Sigmoid colon (tissue), 4 donors: ENCODE measurements around the gene SUMO2.

Experiments used
- POLR2A ChIP-seq, 2 donors: fragments of 450-650 bp; IDR thresholded peaks; one replicate each; pipeline ENCODE4 v1.6.1; 2016; ENCODE audit warnings: antibody characterized with exemption in 2 of 2, mild to moderate bottlenecking in 2 of 2, moderate library complexity in 2 of 2
- POLR2AphosphoS5 ChIP-seq, 4 donors: sonication (generic); formaldehyde crosslinking; IDR thresholded peaks; one replicate each; pipeline ENCODE4 v1.6.1; 2017; ENCODE audit warnings: antibody characterized with exemption in 4 of 4
- TF ChIP-seq, protein P1 (sequence below), 4 experiments: fragments of 450-650 bp in 3 of 4; fragments of 200-600 bp in 1 of 4; IDR thresholded peaks; one replicate each; pipeline ENCODE4 v1.5.1; 2016 to 2019; ENCODE audit warnings: antibody characterized with exemption in 4 of 4, mild to moderate bottlenecking in 3 of 4, moderate library complexity in 2 of 4

DNA sequence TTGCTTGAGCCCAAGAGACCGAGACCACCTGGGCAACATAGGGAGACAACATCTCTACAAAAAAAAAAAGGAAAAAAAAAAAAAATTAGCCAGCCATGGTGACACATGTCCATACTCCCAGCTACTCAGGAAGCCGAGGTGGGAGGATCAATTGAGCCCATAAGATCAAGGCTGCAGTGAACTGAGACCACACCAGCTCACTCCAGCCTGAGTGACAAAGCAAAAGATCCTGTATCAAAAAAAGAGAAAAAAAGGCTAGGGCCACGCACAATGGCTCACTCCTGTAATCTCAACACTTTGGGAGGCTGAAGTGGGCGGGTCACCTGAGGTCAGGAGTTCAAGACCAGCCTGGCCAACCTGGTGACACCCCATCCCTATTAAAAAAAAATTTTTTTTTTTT is 13.8 kb downstream of the SUMO2 start:
- TF ChIP-seq, protein P1, sequence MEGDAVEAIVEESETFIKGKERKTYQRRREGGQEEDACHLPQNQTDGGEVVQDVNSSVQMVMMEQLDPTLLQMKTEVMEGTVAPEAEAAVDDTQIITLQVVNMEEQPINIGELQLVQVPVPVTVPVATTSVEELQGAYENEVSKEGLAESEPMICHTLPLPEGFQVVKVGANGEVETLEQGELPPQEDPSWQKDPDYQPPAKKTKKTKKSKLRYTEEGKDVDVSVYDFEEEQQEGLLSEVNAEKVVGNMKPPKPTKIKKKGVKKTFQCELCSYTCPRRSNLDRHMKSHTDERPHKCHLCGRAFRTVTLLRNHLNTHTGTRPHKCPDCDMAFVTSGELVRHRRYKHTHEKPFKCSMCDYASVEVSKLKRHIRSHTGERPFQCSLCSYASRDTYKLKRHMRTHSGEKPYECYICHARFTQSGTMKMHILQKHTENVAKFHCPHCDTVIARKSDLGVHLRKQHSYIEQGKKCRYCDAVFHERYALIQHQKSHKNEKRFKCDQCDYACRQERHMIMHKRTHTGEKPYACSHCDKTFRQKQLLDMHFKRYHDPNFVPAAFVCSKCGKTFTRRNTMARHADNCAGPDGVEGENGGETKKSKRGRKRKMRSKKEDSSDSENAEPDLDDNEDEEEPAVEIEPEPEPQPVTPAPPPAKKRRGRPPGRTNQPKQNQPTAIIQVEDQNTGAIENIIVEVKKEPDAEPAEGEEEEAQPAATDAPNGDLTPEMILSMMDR (IDR thresholded peaks at IDR 0.05), result no peak
- TF ChIP-seq POLR2AphosphoS5 (IDR thresholded peaks at IDR 0.05), result no peak
- TF ChIP-seq POLR2A (IDR thresholded peaks at IDR 0.05), result no peak
